SK-N-SH treated with all-trans-retinoic acid at 6 μM for 48 hours (cell line): Measurements from ENCODE around the gene PRDM11.

ENCODE experiments used
- ATAC-seq: fragments of 200-7000 bp; cut with Tn5 transposase; 3 replicates; pipeline ENCODE4 v1.9.1; 2020; ENCODE audit warnings: mild to moderate bottlenecking, moderate library complexity
- ARNTL ChIP-seq: fragments of 450-650 bp; formaldehyde crosslinking; IDR thresholded peaks from 2 replicates; pipeline ENCODE4 v1.5.0; 2020; ENCODE audit warnings: low read depth, mild to moderate bottlenecking, moderate library complexity, borderline replicate concordance
- BACH2 ChIP-seq: fragments of 250-450 bp; sonication (Bioruptor Pico); IDR thresholded peaks from 2 replicates; pipeline ENCODE4 v1.9.0; 2021; ENCODE audit warnings: mild to moderate bottlenecking, borderline replicate concordance
- CSDC2 ChIP-seq: fragments of 250-450 bp; sonication (Bioruptor Pico); IDR thresholded peaks from 2 replicates; pipeline ENCODE4 v1.5.0; 2020; ENCODE audit warnings: mild to moderate bottlenecking, moderate library complexity
- ESRRG ChIP-seq: fragments of 250-450 bp; sonication (Bioruptor Pico); IDR thresholded peaks from 2 replicates; pipeline ENCODE4 v1.6.1; 2021; ENCODE audit warnings: mild to moderate bottlenecking
- GLIS3 ChIP-seq: fragments of 250-450 bp; sonication (Bioruptor Pico); IDR thresholded peaks from 2 replicates; pipeline ENCODE4 v1.5.0; 2020; ENCODE audit warnings: mild to moderate bottlenecking, moderate library complexity
- ISL1 ChIP-seq: fragments of 250-450 bp; sonication (Bioruptor Pico); IDR thresholded peaks from 2 replicates; pipeline ENCODE4 v2.1.2; 2022; ENCODE audit warnings: mild to moderate bottlenecking, moderate library complexity
- OSR1 ChIP-seq: fragments of 250-450 bp; sonication (Bioruptor Pico); IDR thresholded peaks from 2 replicates; pipeline ENCODE4 v1.8.0; 2022; ENCODE audit warnings: moderate library complexity, mild to moderate bottlenecking, inconsistent platforms
- PPARA ChIP-seq: fragments of 250-450 bp; sonication (Bioruptor Pico); IDR thresholded peaks from 2 replicates; pipeline ENCODE4 v1.5.0; 2020; ENCODE audit warnings: mild to moderate bottlenecking, borderline replicate concordance
- RARB ChIP-seq: fragments of 250-450 bp; sonication (Bioruptor Pico); IDR thresholded peaks from 2 replicates; pipeline ENCODE4 v1.8.0; 2021; ENCODE audit warnings: mild to moderate bottlenecking, moderate library complexity
- SNAI2 ChIP-seq: fragments of 250-450 bp; sonication (Bioruptor Pico); IDR thresholded peaks from 2 replicates; pipeline ENCODE4 v1.5.0; 2020; ENCODE audit warnings: mild to moderate bottlenecking, moderate library complexity
- TCF4 ChIP-seq: fragments of 250-450 bp; sonication (Bioruptor Pico); IDR thresholded peaks from 2 replicates; pipeline ENCODE4 v1.8.0; 2021; ENCODE audit warnings: mild to moderate bottlenecking, moderate library complexity, borderline replicate concordance
- TOX ChIP-seq: fragments of 250-450 bp; sonication (Bioruptor Pico); IDR thresholded peaks from 2 replicates; pipeline ENCODE4 v1.8.0; 2021; ENCODE audit warnings: mild to moderate bottlenecking, moderate library complexity, borderline replicate concordance
- ZFP3 ChIP-seq: fragments of 250-450 bp; sonication (Bioruptor Pico); IDR thresholded peaks from 2 replicates; pipeline ENCODE4 v1.5.0; 2020; ENCODE audit warnings: mild to moderate bottlenecking, moderate library complexity
- ZFP30 ChIP-seq: fragments of 450-650 bp; formaldehyde crosslinking; IDR thresholded peaks from 2 replicates; pipeline ENCODE4 v1.5.0; 2022; ENCODE audit warnings: mild to moderate bottlenecking, moderate library complexity
- ZNF565 ChIP-seq: fragments of 450-650 bp; formaldehyde crosslinking; conservative IDR thresholded peaks from 2 replicates; pipeline ENCODE4 v1.5.0; 2020; ENCODE audit warnings: low read depth, mild to moderate bottlenecking, moderate library complexity
- ZNF70 ChIP-seq: fragments of 450-650 bp; formaldehyde crosslinking; IDR thresholded peaks from 2 replicates; pipeline ENCODE4 v1.5.0; 2020; ENCODE audit warnings: mild to moderate bottlenecking, moderate library complexity
- ZNF8 ChIP-seq: fragments of 450-650 bp; formaldehyde crosslinking; IDR thresholded peaks from 2 replicates; pipeline ENCODE4 v1.5.0; 2020; ENCODE audit warnings: mild to moderate bottlenecking, moderate library complexity
- TF ChIP-seq, protein P1 (sequence below): fragments of 250-450 bp; sonication (Bioruptor Pico); IDR thresholded peaks from 2 replicates; pipeline ENCODE4 v1.8.0; 2021; ENCODE audit warnings: low read depth, mild to moderate bottlenecking, moderate library complexity, borderline replicate concordance
- TF ChIP-seq, protein P2 (sequence below): fragments of 250-450 bp; sonication (Bioruptor Pico); IDR thresholded peaks from 2 replicates; pipeline ENCODE4 v1.5.1; 2021; ENCODE audit warnings: mild to moderate bottlenecking, moderate library complexity
- TF ChIP-seq, protein P3 (sequence below): fragments of 250-450 bp; sonication (Bioruptor Pico); IDR thresholded peaks from 2 replicates; pipeline ENCODE4 v1.8.0; 2020; ENCODE audit warnings: mild to moderate bottlenecking, moderate library complexity, borderline replicate concordance
- TF ChIP-seq, protein P4 (sequence below): fragments of 250-450 bp; sonication (Bioruptor Pico); IDR thresholded peaks from 2 replicates; pipeline ENCODE4 v1.5.0; 2020; ENCODE audit warnings: mild to moderate bottlenecking, moderate library complexity

The PRDM11 gene

DNA sequence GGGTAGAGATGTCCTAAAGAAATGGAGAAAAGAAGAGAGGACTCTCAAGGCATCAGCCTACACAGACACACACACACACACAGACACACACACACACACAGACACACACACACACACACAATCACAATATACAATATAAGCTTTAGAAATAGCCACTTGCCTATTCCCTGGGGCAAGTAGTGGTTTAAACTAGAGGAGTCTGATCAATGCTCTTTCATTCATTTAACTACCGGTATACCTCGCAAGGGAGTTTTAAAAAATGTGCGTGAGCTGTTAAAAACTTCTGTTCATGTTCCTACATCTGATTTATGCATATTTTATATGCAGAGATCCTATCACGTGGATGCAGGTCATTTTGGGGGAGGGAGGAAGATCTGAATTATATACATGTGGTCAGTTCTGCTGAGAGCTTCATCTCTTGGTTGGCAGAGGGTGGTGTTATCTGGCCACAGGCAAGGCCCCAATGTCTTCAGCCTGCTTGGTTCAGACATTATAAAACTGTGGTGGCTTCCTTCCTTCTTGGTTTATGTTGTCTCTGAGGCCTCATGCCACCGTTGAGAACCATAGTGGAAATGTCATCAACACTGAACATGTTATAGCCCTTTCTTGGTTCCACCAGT, 83.1 kb downstream of the PRDM11 start:
- TF ChIP-seq ZNF70 (CRISPR knock-in tag): no peak
- no peak for TF ChIP-seq ARNTL (CRISPR knock-in tag)
- TF ChIP-seq RARB (CRISPR knock-in tag): no peak
- TF ChIP-seq TOX (CRISPR knock-in tag): no peak
- TF ChIP-seq ZNF8 (CRISPR knock-in tag): no peak
- TF ChIP-seq, protein P1, sequence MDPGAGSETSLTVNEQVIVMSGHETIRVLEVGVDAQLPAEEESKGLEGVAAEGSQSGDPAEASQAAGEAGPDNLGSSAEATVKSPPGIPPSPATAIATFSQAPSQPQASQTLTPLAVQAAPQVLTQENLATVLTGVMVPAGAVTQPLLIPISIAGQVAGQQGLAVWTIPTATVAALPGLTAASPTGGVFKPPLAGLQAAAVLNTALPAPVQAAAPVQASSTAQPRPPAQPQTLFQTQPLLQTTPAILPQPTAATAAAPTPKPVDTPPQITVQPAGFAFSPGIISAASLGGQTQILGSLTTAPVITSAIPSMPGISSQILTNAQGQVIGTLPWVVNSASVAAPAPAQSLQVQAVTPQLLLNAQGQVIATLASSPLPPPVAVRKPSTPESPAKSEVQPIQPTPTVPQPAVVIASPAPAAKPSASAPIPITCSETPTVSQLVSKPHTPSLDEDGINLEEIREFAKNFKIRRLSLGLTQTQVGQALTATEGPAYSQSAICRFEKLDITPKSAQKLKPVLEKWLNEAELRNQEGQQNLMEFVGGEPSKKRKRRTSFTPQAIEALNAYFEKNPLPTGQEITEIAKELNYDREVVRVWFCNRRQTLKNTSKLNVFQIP: no peak
- no peak for TF ChIP-seq SNAI2 (CRISPR knock-in tag)
- TF ChIP-seq ZNF565: no peak
- ATAC-seq: no peak

DNA sequence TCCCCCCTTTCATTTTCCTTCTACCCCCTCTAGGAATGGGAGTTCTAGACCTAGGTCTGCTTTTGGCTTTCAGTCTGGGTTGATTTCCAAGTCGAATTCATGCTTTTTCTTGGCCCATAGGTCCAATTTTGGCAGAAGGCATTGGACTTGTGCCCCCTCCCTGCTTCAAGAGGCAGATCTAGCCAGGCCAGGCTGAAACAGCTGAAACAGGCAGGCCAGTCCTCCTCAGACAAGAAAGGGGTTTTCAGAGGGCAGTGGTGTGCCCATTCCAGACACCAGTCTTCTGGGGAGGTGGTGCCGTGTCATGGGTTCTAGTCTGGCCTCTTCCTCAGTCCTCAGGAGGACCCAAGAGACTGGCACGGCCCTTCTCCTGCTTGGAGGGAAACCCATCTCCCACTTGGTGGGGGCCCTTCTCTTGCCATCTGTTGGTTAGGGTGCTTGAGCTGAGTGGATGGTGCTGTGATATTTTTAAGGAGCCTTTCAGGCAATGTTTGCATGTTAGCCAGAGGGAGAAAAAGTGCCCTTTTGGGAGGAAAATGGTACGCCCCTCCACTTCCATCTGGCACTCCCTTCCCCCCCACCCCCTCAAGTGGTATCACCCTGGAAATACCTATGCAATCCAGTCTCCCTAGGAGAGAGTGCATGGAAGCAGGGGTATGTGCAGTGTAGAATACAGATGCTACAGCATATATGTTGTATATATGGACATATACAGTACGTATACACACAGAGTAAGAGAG, 86.1 kb downstream of the PRDM11 start:
- no peak for ATAC-seq
- TF ChIP-seq ARNTL (CRISPR knock-in tag) (no peak), OSR1 (CRISPR knock-in tag) (no peak), RARB (CRISPR knock-in tag) (no peak), ZNF70 (CRISPR knock-in tag) (no peak), ZNF8 (CRISPR knock-in tag) (no peak), PPARA (no peak), ISL1 (CRISPR knock-in tag) (no peak), ZFP3 (no peak), ZNF565 (no peak), GLIS3 (CRISPR knock-in tag) (no peak), SNAI2 (CRISPR knock-in tag) (no peak), ZFP30 (no peak), CSDC2 (CRISPR knock-in tag) (no peak), ESRRG (no peak), BACH2 (CRISPR knock-in tag) (no peak), TCF4 (no peak)
- TF ChIP-seq, protein P2, sequence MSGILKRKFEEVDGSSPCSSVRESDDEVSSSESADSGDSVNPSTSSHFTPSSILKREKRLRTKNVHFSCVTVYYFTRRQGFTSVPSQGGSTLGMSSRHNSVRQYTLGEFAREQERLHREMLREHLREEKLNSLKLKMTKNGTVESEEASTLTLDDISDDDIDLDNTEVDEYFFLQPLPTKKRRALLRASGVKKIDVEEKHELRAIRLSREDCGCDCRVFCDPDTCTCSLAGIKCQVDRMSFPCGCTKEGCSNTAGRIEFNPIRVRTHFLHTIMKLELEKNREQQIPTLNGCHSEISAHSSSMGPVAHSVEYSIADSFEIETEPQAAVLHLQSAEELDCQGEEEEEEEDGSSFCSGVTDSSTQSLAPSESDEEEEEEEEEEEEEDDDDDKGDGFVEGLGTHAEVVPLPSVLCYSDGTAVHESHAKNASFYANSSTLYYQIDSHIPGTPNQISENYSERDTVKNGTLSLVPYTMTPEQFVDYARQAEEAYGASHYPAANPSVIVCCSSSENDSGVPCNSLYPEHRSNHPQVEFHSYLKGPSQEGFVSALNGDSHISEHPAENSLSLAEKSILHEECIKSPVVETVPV (CRISPR knock-in tag): no peak
- TF ChIP-seq, protein P1: no peak
- TF ChIP-seq, protein P3, sequence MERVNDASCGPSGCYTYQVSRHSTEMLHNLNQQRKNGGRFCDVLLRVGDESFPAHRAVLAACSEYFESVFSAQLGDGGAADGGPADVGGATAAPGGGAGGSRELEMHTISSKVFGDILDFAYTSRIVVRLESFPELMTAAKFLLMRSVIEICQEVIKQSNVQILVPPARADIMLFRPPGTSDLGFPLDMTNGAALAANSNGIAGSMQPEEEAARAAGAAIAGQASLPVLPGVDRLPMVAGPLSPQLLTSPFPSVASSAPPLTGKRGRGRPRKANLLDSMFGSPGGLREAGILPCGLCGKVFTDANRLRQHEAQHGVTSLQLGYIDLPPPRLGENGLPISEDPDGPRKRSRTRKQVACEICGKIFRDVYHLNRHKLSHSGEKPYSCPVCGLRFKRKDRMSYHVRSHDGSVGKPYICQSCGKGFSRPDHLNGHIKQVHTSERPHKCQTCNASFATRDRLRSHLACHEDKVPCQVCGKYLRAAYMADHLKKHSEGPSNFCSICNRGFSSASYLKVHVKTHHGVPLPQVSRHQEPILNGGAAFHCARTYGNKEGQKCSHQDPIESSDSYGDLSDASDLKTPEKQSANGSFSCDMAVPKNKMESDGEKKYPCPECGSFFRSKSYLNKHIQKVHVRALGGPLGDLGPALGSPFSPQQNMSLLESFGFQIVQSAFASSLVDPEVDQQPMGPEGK (CRISPR knock-in tag): no peak
- TF ChIP-seq, protein P4, sequence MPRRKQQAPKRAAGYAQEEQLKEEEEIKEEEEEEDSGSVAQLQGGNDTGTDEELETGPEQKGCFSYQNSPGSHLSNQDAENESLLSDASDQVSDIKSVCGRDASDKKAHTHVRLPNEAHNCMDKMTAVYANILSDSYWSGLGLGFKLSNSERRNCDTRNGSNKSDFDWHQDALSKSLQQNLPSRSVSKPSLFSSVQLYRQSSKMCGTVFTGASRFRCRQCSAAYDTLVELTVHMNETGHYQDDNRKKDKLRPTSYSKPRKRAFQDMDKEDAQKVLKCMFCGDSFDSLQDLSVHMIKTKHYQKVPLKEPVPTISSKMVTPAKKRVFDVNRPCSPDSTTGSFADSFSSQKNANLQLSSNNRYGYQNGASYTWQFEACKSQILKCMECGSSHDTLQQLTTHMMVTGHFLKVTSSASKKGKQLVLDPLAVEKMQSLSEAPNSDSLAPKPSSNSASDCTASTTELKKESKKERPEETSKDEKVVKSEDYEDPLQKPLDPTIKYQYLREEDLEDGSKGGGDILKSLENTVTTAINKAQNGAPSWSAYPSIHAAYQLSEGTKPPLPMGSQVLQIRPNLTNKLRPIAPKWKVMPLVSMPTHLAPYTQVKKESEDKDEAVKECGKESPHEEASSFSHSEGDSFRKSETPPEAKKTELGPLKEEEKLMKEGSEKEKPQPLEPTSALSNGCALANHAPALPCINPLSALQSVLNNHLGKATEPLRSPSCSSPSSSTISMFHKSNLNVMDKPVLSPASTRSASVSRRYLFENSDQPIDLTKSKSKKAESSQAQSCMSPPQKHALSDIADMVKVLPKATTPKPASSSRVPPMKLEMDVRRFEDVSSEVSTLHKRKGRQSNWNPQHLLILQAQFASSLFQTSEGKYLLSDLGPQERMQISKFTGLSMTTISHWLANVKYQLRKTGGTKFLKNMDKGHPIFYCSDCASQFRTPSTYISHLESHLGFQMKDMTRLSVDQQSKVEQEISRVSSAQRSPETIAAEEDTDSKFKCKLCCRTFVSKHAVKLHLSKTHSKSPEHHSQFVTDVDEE (CRISPR knock-in tag): no peak
